Measurements from ENCODE around the gene BTBD17. TPM values are rescaled to one million over a fixed set of nuclear protein-coding genes. Genes with fewer than 3 reads are reported as not detected.
A peak's percentile ranks its signal among the peaks of the same experiment; 100 is the strongest.

The BTBD17 gene
- total and polyA plus RNA-seq, 2 of the 8 experiments (the other 6 are each of a cell fraction or from before 2014, with no cell fraction given) = 7.0 to 14.8 TPM

DNA sequence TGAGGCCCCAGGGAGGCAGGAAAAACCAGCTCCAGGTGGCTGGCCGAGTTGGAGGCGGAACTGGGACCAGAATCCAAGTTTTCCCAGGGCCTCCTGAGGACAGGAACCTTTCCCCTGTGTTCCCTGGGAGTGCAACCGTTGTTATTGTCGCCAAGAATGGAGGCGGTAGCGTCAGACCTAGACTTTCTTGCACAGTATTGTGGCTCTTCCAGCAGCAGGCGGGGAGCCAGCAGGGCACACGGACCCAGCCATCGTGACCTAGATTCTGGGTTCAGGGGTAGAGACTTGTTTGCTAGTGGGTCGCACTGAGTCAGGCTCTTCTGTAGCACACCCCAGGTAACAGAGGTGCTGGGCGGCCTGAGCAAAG is 36.3 kb downstream of the BTBD17 start:
- no peak overlapping the region for H2AK5ac ChIP-seq (ENCODE audit: low read depth, low read length)
- H3K4me3 ChIP-seq (ENCODE audit: extremely low read depth in 1 of 4, insufficient read depth in 2 of 4, low read depth in 3 of 4, low read length in 4 of 4) = peak overlapping the region; percentile 20 to 61 (median 38); a peak in 5 of 8 replicates
- WGBS, 2 experiments (ENCODE audit: extremely low coverage in 1 of 2, insufficient coverage in 1 of 2, insufficient read length in 1 of 2, insufficient replicate concordance in 2 of 2, low coverage in 1 of 2, low lambda C conversion rate in 2 of 2, missing lambda C conversion rate in 1 of 2) = 57% methylated on average over 11 of the region's 11 CpGs; no CpG with 5 or more reads in 1 of the 2 experiments
- no peaks in the 10 kb centered on the region for H4K20me1 ChIP-seq (replicated peaks in 1 of 2; ENCODE audit: control insufficient read depth in 1 of 2, insufficient read depth in 2 of 2, low read length in 2 of 2)
- ChIA-PET POLR2A (ENCODE audit: partially characterized antibody) (no interaction called here), CTCF (ENCODE audit: partially characterized antibody) (interaction anchor here (0.6 to 0.9 kb wide), 2 partner anchors 24 to 26 kb away, joined by 3 read pairs; no protein-coding TSS in a partner anchor)
- peaks cover 3 to 35% (median 27%) of the 10 kb centered on the region in 4 experiments for H3K27me3 ChIP-seq (replicated peaks in 1 of 4; ENCODE audit: control insufficient read depth in 3 of 4, extremely low read depth in 1 of 4, insufficient read depth in 3 of 4, low read length in 3 of 4)
- H2BK20ac ChIP-seq (ENCODE audit: low read length) = no peak overlapping the region; the same call in 1 of the 2 replicates
- no peak overlapping the region for H3K14ac ChIP-seq (ENCODE audit: insufficient read length)
- H2AFZ ChIP-seq (ENCODE audit: low read length) = peak overlapping the region; percentile 78
- FAIRE-seq (no peak), DNase-seq (ENCODE audit: low read depth in 1 of 2, low spot score in 2 of 2) (no peak)
- H2BK15ac ChIP-seq (ENCODE audit: low read length) = no peak overlapping the region
- no peak overlapping the region for H3K56ac ChIP-seq (replicated peaks; ENCODE audit: insufficient read length, low read depth, low read length)
- no peak overlapping the region for H2BK5ac ChIP-seq (ENCODE audit: low read depth, low read length)
- H2BK120ac ChIP-seq (replicated peaks; ENCODE audit: low read depth, low read length) = no peak overlapping the region
- peak overlapping the region; percentile 61 to 98 for H3K4me2 ChIP-seq (ENCODE audit: insufficient read depth in 1 of 2, low read depth in 2 of 2, low read length in 2 of 2)
- peaks cover 8% of the 10 kb centered on the region for H3K23me2 ChIP-seq (ENCODE audit: low read depth, low read length)
- H3K9ac ChIP-seq (replicated peaks in 1 of 4; ENCODE audit: extremely low read depth in 1 of 4, low read depth in 3 of 4, low read length in 3 of 4) = no peak overlapping the region
- H4K8ac ChIP-seq (ENCODE audit: extremely low read depth, insufficient read depth, low read length) = no peak overlapping the region
- H2BK12ac ChIP-seq (ENCODE audit: low read depth, low read length) = no peak overlapping the region
- H3K4ac ChIP-seq (replicated peaks; ENCODE audit: insufficient read length, low read depth, low read length) = peak overlapping the region; percentile 4
- H3K18ac ChIP-seq (ENCODE audit: extremely low read depth, low read length) = no peak overlapping the region; the same call in none of the 2 replicates
- H3K79me2 ChIP-seq (ENCODE audit: control insufficient read depth in 1 of 2, insufficient read depth in 2 of 2, low read length in 2 of 2) = no peaks in the 10 kb centered on the region
- H3K9me3 ChIP-seq (ENCODE audit: insufficient read depth in 2 of 2, low read depth in 1 of 2, low read length in 1 of 2) = no peaks in the 10 kb centered on the region
- peaks cover 6 to 14% (median 12%) of the 10 kb centered on the region in 4 experiments; a peak in 6 of 7 replicates for H3K4me1 ChIP-seq (replicated peaks in 1 of 4; ENCODE audit: control insufficient read depth in 3 of 4, insufficient read depth in 4 of 4, low read length in 3 of 4)
- H4K91ac ChIP-seq (replicated peaks; ENCODE audit: insufficient read length, low read length) = no peak overlapping the region
- no peaks in the 10 kb centered on the region for H3K79me1 ChIP-seq (ENCODE audit: low read depth, low read length)
- H3K27ac ChIP-seq (ENCODE audit: low read depth, low read length) = no peak overlapping the region
- no peak overlapping the region for H4K5ac ChIP-seq (ENCODE audit: insufficient read length, low read depth, low read length)
- no peak overlapping the region for H3K23ac ChIP-seq (ENCODE audit: insufficient read length)
- no peaks in the 10 kb centered on the region for H3K36me3 ChIP-seq (ENCODE audit: control insufficient read depth in 2 of 4, insufficient read depth in 4 of 4, low read length in 3 of 4)
